Fibroblast of the aortic adventitia (primary cell): Measurements from ENCODE around the gene NECAB2. TPM values are rescaled to one million over a fixed set of nuclear protein-coding genes. Genes with fewer than 3 reads are reported as not detected.

Experiments used
- DNase-seq: peaks from one replicate; pipeline ENCODE4 v3.0.0-alpha.2; 2010; ENCODE audit warnings: low read depth
- H3K4me3 ChIP-seq: 2 replicates; pipeline ENCODE4 v1.5.1; 2011; ENCODE audit warnings: low read depth, mild to moderate bottlenecking, control low read depth, low read length, moderate library complexity
- total RNA-seq: library from RNA; depleted of rRNA; stranded (reverse); fragments of >200 nt; gene quantifications from 2 replicates; pipeline ENCODE4 v1.2.3, GENCODE V29; 2012; ENCODE audit warnings: low replicate concordance
- TF ChIP-seq, protein P1 (sequence below): IDR thresholded peaks from 2 replicates; pipeline ENCODE4 v1.5.1; 2011; ENCODE audit warnings: mild to moderate bottlenecking, low read length, control low read depth, inconsistent platforms; ENCODE audit not compliant: insufficient read depth

The NECAB2 gene
- total RNA-seq, 1 donor = 0.18 TPM

DNA sequence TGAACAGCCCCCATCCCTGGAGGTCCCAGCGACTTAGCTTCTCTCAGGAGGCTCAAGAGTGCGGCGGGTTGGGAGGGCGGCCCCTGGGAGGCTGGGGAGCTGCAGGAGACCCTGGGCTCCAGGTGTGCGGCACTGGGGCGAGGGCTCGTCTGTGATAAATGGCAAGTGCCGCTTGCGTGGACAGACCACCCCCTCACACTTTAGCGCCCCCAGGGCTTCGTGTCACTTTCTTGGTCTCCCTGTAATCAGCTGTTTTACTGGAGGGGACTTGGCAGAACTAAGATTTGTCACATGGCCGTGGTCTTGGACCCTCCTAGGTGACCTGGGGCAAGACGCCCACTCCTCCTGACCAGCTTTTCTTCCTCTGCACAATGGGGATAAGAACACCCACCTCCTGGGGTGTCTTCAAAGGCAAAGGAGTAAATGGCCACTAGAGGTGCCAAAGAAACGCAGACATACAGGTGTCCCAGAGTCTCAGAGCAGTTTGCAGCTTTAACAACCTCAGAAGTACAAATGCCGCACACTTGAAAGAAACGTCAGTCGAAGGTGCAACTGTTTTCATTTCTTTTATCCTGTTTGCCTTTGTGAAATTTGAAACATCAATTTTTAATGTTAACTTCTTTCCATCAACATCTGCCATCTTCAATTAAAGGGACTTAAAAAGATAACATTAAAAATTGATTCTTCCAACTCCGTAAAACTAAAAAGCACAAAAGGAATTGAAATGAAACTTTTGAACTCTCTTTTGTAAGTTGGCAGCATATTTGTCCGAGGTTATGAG, 14.1 kb upstream of the NECAB2 start:
- peak; percentile 42 for DNase-seq
- TF ChIP-seq, protein P1, sequence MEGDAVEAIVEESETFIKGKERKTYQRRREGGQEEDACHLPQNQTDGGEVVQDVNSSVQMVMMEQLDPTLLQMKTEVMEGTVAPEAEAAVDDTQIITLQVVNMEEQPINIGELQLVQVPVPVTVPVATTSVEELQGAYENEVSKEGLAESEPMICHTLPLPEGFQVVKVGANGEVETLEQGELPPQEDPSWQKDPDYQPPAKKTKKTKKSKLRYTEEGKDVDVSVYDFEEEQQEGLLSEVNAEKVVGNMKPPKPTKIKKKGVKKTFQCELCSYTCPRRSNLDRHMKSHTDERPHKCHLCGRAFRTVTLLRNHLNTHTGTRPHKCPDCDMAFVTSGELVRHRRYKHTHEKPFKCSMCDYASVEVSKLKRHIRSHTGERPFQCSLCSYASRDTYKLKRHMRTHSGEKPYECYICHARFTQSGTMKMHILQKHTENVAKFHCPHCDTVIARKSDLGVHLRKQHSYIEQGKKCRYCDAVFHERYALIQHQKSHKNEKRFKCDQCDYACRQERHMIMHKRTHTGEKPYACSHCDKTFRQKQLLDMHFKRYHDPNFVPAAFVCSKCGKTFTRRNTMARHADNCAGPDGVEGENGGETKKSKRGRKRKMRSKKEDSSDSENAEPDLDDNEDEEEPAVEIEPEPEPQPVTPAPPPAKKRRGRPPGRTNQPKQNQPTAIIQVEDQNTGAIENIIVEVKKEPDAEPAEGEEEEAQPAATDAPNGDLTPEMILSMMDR = peak; percentile 69
- H3K4me3 ChIP-seq = peak overlapping the region; percentile 80

DNA sequence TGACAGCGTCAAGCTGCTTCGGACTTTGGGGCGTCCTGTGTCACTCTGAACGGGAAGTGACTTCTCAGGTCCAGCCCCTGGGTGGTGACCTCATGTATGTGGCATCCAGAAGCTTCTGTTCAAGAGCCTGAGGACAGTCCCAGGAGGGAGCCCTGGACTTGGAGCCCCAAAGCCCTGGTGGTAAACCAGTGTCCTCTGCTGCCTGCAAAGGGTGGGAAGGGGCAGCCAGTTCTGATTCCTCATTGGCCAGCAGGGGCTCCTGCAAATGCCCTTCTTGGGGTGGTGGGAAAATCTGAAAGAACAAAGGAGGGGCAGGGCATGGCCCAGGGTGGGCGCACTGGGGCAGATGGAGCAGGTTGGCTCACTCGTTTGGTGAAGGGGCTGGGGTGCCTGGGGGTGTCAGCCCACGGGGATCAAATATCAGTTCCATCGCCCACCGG, 13.4 kb upstream of the NECAB2 start:
- TF ChIP-seq, protein P1 = peak; percentile 1
- peak overlapping the region; percentile 40 for H3K4me3 ChIP-seq
- DNase-seq = peak; percentile 40

DNA sequence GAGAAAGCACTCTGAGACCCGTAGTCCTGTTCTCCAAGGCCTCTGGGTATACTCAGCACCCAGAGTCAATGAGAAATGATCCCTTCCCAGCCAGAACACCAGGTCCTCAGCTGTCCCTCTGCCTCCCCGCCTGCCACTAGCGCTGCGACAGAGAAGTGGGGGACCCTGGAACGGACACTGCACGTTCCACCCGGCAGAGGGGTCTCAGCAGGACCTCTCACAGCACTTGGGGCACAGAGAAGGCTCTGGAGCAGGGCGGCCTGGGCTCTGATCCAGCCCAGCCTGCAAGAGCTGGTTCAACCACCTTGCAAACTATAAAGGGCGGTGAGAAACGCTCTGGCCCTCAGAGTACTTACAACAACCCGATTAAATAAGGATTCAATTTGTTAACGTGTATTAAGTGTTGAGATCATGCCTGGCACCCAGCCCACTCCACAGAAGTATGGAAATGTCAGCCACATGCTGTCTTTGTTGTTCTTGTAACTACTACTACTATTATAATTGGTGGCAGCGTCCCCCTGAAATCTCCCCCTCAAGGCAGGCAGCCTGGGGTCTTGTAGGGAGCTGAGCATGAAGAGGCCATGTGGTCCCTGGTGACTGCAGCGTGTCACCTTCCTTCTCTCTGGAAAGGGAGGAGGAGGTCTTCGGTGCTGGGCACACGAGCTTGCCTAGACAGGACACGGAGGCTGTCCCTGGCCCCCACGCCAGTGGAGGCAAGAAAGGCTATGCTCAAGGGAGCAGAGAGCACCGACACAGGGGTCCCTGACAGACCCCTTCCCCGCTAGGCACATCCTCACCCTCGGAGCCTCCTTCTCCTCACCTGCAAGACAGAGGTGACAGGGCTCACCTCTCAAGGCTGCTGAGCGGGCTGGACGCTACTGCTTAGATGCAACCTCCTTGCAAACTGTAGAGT, 12.6 kb upstream of the NECAB2 start:
- H3K4me3 ChIP-seq = no peak overlapping the region
- peak; percentile 49 for DNase-seq
- TF ChIP-seq, protein P1 = no peak

DNA sequence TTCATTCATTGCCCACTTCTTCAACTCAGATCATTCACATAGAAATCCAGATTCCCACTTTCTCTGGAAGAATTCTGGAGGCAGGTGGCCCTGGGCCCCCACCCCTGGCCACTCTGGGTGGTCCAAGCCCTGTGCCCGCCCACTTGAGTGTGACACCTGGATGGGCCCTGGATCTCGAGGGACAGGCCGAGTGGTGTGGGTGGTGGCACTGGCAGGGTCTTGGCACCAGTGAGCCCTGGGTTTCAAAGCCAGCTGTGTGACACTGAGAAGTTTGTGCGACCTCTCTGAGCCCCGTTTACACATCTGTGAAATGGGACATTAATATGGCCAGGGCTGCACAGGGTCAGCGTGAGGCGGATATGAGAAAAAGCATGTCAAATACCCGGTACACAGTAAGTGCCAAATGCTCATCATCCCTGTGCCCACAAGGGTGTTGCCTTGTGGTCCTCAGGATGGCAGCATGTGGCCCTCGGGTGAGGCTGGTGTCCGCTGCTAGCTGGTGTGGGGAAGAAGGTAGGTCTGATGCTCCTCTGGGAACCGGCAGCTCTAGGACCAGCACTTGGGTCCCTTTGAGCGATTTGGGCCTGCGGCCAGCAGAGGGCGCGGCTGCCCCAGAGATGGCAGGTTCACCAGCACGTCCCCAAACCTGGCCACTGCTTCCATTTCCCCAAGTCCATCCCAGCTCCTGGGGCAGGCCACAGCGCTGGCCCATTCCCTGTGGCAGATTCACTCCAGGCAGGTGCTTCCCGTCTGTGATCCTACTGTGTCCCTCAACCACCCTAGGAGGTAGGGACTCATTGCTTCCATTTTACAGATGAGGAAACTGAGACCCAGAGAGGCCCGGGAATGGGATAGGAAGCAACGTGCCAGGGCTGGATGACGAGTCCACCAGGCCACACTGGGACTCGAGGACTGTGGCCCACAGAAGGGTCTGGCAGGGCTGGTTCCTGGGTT, 11.4 kb upstream of the NECAB2 start:
- H3K4me3 ChIP-seq = no peak overlapping the region
- DNase-seq = peak; percentile 70
- TF ChIP-seq, protein P1 = peak; percentile 69

DNA sequence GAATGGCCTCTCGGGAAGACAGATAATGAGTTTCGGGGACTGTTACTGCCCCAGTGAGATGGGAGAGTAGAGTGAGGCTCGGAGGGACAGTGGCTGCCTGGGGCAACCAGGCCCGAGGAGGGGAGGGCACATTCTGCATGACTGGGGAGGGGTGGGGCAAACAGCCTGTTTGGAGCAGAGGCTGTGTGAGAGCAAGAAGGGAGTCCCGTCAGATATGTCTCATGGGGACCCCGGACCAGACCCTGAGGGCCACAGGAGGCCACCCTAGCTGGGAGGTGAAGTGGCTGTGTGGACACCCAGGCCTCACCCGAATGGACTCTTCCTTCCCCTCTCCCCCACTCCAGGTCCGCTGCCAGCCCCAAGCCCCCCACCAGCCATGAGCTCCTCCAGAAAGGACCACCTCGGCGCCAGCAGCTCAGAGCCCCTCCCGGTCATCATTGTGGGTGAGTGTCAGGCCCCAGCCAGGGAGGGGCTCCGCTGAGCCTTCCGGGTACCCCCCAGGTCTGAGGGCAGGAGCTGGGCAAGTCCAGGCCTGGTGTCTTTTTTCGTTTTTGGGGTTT, 10.7 kb upstream of the NECAB2 start:
- no peak overlapping the region for H3K4me3 ChIP-seq
- TF ChIP-seq, protein P1 = no peak
- DNase-seq = no peak
